Left ventricle myocardium inferior (tissue), 1 donor: ENCODE results near the gene SLC34A2. TPM values are rescaled to one million over a fixed set of nuclear protein-coding genes. Genes with fewer than 3 reads are reported as not detected.

Source experiments
- DNase-seq: peaks from one replicate; pipeline ENCODE4 v3.0.0-alpha.2; 2020
- H3K27ac ChIP-seq: fragments of 200-600 bp; replicated peaks from 2 replicates; pipeline ENCODE4 v1.8.0; 2021
- H3K27me3 ChIP-seq: fragments of 200-600 bp; 2 replicates; pipeline ENCODE4 v1.8.0; 2021; ENCODE audit warnings: low read depth
- H3K36me3 ChIP-seq: fragments of 200-600 bp; 2 replicates; pipeline ENCODE4 v1.8.0; 2021
- H3K4me1 ChIP-seq: fragments of 200-600 bp; 2 replicates; pipeline ENCODE4 v1.8.0; 2021
- H3K4me3 ChIP-seq: fragments of 200-600 bp; 2 replicates; pipeline ENCODE4 v1.8.0; 2021; ENCODE audit warnings: mild to moderate bottlenecking, moderate library complexity
- H3K9me3 ChIP-seq: fragments of 200-600 bp; replicated peaks from 2 replicates; pipeline ENCODE4 v1.8.0; 2021
- intact Hi-C: fragments of 100-400 bp; cut with micrococcal nuclease; formaldehyde crosslinking; loops from one replicate; pipeline ENCODE4 v1.11.0; 2022
- total RNA-seq: library from RNA; stranded (reverse); fragmentation: NEBNext Ultra II Directional; extraction: Animal tissue kit (Norgen Biotek cat#: 25700); gene quantifications from one replicate; pipeline ENCODE4 v1.2.1, GENCODE V29; 2021
- TF ChIP-seq, protein P1 (sequence below): fragments of 200-600 bp; IDR thresholded peaks from 2 replicates; pipeline ENCODE4 v1.8.0; 2021; ENCODE audit warnings: antibody characterized with exemption, mild to moderate bottlenecking, borderline replicate concordance
- donor health status: DM: no; HTN: yes; CAD: no; lungs with severe emphysema.

The SLC34A2 gene
- total RNA-seq, 1 donor from 2014 or later = not detected

DNA sequence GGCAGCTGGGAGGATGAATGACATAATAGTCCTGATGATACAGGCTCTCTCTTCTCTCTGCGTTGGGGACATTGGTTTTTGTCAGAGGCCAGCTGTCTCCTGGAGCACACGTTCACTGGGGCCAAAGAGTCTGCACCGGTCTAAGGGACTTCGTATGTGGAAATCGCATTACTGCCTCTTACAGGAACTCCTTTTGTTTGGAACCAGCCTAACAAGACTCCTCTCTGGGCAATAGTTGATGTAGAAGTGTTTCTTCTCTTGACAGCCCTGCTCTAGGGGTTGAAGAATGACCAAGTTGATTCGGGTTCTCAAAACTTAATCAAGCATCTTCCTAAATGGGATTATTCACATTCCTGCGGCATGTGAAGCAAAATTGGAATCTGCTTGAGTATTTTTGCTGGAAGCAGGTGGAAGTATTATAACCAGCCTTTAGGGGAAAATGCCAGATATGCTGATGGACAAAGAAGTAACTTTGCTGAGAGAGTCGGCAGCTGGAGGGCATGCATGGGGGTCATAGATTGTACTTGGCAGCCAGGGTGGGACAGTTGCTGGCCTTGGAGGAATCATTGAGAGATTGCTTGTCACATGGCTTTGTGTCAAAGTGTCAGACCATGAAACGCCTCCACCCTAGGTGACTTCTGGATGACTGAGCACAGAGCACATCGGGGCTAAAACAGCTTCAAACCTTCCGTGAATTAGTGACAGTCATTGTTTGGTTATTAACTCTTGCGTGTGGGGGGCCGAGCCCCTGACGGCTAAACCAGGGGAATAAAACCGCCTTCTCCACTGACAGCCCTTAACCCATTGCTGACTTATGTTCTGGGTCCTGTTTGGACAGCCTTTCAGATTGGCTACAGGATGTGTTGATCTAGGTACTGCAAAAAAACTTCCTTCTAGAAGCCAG is 34.4 kb upstream of the SLC34A2 start:
- intact Hi-C loops = no loop called here
- Histone ChIP-seq H3K4me1 (no peaks in the 10 kb centered on the region), H3K27me3 (peaks cover 30% of the 10 kb centered on the region), H3K4me3 (no peak overlapping the region), H3K36me3 (no peaks in the 10 kb centered on the region), H3K9me3 (no peaks in the 10 kb centered on the region), H3K27ac (no peak overlapping the region)
- DNase-seq = no peak
- TF ChIP-seq, protein P1, sequence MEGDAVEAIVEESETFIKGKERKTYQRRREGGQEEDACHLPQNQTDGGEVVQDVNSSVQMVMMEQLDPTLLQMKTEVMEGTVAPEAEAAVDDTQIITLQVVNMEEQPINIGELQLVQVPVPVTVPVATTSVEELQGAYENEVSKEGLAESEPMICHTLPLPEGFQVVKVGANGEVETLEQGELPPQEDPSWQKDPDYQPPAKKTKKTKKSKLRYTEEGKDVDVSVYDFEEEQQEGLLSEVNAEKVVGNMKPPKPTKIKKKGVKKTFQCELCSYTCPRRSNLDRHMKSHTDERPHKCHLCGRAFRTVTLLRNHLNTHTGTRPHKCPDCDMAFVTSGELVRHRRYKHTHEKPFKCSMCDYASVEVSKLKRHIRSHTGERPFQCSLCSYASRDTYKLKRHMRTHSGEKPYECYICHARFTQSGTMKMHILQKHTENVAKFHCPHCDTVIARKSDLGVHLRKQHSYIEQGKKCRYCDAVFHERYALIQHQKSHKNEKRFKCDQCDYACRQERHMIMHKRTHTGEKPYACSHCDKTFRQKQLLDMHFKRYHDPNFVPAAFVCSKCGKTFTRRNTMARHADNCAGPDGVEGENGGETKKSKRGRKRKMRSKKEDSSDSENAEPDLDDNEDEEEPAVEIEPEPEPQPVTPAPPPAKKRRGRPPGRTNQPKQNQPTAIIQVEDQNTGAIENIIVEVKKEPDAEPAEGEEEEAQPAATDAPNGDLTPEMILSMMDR = no peak

DNA sequence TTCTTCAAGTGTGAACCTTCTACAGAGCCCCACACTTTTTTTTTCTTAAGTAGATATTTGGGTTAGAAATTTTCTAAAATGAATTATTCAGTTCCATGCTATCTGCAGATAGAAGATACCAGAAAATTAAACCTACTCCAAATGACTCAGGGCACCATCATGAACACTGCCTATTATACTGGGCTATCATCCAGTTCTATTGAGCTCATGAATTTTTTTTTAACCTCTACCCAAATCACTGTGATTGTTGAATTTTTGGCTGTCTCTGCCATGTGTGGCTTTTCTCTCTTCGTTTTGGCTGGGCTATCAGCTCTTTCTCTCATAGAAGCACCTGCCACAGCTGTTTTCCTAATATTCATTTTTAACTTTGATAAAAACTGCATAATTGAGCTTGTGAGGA is 31.0 kb upstream of the SLC34A2 start:
- TF ChIP-seq, protein P1 = no peak
- DNase-seq = no peak
- Histone ChIP-seq H3K4me3 (no peak overlapping the region), H3K36me3 (no peaks in the 10 kb centered on the region), H3K9me3 (no peaks in the 10 kb centered on the region), H3K4me1 (no peaks in the 10 kb centered on the region), H3K27ac (no peak overlapping the region), H3K27me3 (peaks cover 55% of the 10 kb centered on the region)
- intact Hi-C loops = no loop called here

DNA sequence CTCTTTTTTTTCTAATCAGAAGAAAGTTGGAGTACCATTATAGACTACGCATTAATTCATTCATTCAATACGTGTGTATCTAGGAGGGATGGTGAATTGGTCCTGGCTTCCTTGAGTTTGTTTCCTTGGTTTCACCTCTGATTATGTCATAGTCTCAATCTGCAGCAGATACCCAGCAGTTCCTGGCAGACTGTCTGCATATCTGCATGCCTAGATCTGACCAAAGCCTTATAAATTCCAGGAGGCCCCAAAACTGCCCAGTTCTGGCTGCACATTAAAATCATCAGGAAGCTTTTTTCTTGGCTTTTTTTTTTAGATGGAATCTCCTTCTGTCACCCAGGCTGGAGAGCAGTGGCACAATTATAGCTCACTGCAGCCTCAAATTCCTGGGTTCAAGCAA is 27.2 kb upstream of the SLC34A2 start:
- Histone ChIP-seq H3K36me3 (no peaks in the 10 kb centered on the region), H3K27me3 (peaks cover 58% of the 10 kb centered on the region), H3K4me1 (no peaks in the 10 kb centered on the region), H3K9me3 (no peaks in the 10 kb centered on the region), H3K4me3 (no peak overlapping the region), H3K27ac (no peak overlapping the region)
- DNase-seq = no peak
- intact Hi-C loops = no loop called here
- TF ChIP-seq, protein P1 = no peak

DNA sequence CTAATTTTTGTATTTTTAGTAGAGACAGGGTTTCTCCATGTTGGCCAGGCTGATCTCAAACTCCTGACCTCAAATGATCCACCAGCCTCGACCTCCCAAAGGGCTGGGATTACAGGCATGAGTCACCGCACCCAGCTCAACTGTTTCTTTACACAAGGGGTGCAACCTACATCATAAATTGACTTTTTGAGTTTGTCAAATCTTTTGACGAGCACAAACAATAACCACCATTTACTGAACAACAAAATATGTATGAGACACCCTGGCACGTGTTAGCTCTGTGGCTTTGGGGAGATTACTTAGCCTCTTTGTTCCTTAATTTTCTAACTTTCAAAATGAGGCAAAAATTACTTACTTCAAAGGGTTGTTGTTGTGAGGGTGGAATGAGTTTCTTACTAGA is 23.5 kb upstream of the SLC34A2 start:
- TF ChIP-seq, protein P1 = no peak

DNA sequence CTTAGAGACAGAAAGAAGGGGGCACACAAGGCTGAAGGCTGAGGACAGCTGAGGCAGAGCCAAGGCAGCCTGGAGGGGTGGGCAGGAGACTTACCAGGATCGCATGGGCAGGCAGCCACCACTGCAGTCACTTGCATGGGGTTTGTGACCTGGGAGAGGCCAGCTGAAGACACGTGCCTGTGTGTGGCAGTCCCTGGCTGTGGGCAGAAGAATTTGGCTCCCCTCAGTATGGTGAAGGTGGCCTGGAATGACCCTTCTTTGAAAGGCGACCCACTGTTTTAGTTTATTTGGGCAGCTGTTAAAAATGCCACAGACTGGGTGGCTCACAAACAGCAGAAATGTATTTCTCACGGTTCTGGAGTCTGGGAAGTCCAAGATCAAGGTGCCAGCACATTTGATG is 22.1 kb upstream of the SLC34A2 start:
- Histone ChIP-seq H3K4me1 (no peaks in the 10 kb centered on the region), H3K36me3 (no peaks in the 10 kb centered on the region), H3K27ac (no peak overlapping the region), H3K4me3 (no peak overlapping the region), H3K27me3 (peaks cover 38% of the 10 kb centered on the region), H3K9me3 (no peaks in the 10 kb centered on the region)
- DNase-seq = no peak
- intact Hi-C loops = no loop called here
- TF ChIP-seq, protein P1 = no peak

More for the DNA sequence above, 23.5 kb upstream of the SLC34A2 start:
- DNase-seq = no peak
- H3K36me3 ChIP-seq = no peaks in the 10 kb centered on the region
- no peak overlapping the region for H3K4me3 ChIP-seq
- H3K27me3 ChIP-seq = peaks cover 48% of the 10 kb centered on the region
- intact Hi-C loops = no loop called here
- H3K27ac ChIP-seq = no peak overlapping the region
- no peaks in the 10 kb centered on the region for H3K4me1 ChIP-seq
- H3K9me3 ChIP-seq = no peaks in the 10 kb centered on the region
